Prostate gland (tissue), 2 donors: ENCODE data around the gene ZPBP2.

Experiments used
- POLR2A ChIP-seq: fragments of 450-650 bp; IDR thresholded peaks from one replicate; pipeline ENCODE4 v1.6.1; 2016; ENCODE audit warnings: antibody characterized with exemption, mild to moderate bottlenecking
- TF ChIP-seq, protein P1 (sequence below), 4 experiments: fragments of 200-600 bp in 2 of 4; fragments of 450-650 bp in 2 of 4; sonication (generic) in 2 of 4; IDR thresholded peaks; 1 replicate in 3 of 4; 2 replicates in 1 of 4; pipeline ENCODE4 v1.5.1; 2016 to 2019; ENCODE audit warnings: antibody characterized with exemption in 4 of 4, mild to moderate bottlenecking in 2 of 4, moderate library complexity in 2 of 4

DNA sequence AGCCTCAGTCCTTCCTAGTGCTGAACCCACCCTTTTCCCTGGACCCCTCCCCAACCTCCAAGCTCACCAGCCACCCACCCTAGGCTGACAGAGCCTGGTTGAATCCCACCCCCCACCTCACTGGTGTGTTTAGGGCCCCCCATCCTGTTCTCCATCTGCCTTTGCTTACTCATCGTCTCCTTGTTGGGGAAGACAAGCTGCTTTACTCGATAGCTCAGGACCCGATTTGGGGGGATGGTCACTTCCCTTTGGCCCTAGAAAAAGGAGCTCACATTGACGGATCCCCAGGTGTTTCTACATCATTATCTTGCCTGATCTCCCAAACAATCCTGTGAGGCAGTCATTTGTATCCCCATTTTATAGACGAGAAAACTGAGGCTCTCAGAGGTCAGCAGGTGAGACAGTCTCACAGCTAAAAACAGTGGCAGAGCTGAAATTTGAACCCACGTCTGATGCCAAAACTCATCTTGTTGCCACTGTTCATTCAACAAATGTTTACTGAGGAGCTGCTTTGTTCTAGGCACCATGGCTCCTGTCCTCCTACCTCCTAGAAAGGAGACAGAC is 40.9 kb downstream of the ZPBP2 start:
- TF ChIP-seq, protein P1, sequence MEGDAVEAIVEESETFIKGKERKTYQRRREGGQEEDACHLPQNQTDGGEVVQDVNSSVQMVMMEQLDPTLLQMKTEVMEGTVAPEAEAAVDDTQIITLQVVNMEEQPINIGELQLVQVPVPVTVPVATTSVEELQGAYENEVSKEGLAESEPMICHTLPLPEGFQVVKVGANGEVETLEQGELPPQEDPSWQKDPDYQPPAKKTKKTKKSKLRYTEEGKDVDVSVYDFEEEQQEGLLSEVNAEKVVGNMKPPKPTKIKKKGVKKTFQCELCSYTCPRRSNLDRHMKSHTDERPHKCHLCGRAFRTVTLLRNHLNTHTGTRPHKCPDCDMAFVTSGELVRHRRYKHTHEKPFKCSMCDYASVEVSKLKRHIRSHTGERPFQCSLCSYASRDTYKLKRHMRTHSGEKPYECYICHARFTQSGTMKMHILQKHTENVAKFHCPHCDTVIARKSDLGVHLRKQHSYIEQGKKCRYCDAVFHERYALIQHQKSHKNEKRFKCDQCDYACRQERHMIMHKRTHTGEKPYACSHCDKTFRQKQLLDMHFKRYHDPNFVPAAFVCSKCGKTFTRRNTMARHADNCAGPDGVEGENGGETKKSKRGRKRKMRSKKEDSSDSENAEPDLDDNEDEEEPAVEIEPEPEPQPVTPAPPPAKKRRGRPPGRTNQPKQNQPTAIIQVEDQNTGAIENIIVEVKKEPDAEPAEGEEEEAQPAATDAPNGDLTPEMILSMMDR (IDR thresholded peaks at IDR 0.05): no peak
- no peak for TF ChIP-seq POLR2A
